Psoas muscle (tissue), 8 donors: ENCODE data around the gene COL18A1. TPM values are rescaled to one million over a fixed set of nuclear protein-coding genes. Genes with fewer than 3 reads are reported as not detected.

ENCODE experiments used
- ATAC-seq, 4 donors: fragments of 200-7000 bp; cut with Tn5 transposase; one replicate each; pipeline ENCODE4 v1.9.1; 2020; ENCODE audit warnings: moderate library complexity in 3 of 4, mild to moderate bottlenecking in 2 of 4
- DNase-seq, 2 donors: peaks; one replicate each; pipeline ENCODE4 v3.0.0-alpha.2; 2020
- H3K27ac ChIP-seq: fragments of 200-600 bp; one replicate; pipeline ENCODE4 v1.8.0; 2022
- H3K27me3 ChIP-seq, 3 donors: fragments of 200-600 bp in 1 of 3; one replicate each; pipeline versions ENCODE4 v1.6.1 to v1.8.0; 2013 to 2022; ENCODE audit warnings: low read length in 2 of 3, mild to moderate bottlenecking in 2 of 3, moderate library complexity in 1 of 3; ENCODE audit not compliant: insufficient read depth in 3 of 3
- H3K36me3 ChIP-seq, 2 donors: fragments of 200-600 bp in 1 of 2; one replicate each; pipeline versions ENCODE4 v1.6.1 to v1.8.0; 2013 to 2022; ENCODE audit warnings: low read depth in 1 of 2, mild to moderate bottlenecking in 1 of 2, moderate library complexity in 1 of 2; ENCODE audit not compliant: insufficient read depth in 1 of 2
- H3K4me1 ChIP-seq: fragments of 200-600 bp; one replicate; pipeline ENCODE4 v1.8.0; 2022
- H3K4me3 ChIP-seq: fragments of 200-600 bp; one replicate; pipeline ENCODE4 v1.8.0; 2022; ENCODE audit warnings: mild to moderate bottlenecking
- H3K9me3 ChIP-seq: fragments of 200-600 bp; one replicate; pipeline ENCODE4 v1.8.0; 2022
- WGBS, 3 donors: extraction: QIAGEN DNeasy Blood & Tissue Kit; methylation state at CpG; one replicate each; pipeline versions ENCODE4 v1.1.6 to v1.1.7; 2013; 5-methylcytosine and 5-hydroxymethylcytosine counted together
- intact Hi-C, 2 donors: fragments of 100-400 bp; cut with DNase I; formaldehyde crosslinking; loops; one replicate each; pipeline versions ENCODE4 v1.11.0 to v1.14.2; 2022
- polyA plus RNA-seq, 3 donors: library from polyadenylated mRNA; stranded (reverse); fragments of 200-250 nt; gene quantifications; one replicate each; pipeline ENCODE4 v1.2.3, GENCODE V29; 2013
- total RNA-seq, 4 donors: library from RNA; stranded (reverse); fragmentation: NEBNext Ultra II Directional in 2 of 4; extraction: Animal tissue kit (Norgen Biotek cat#: 25700) in 2 of 4; gene quantifications; one replicate each; pipeline versions ENCODE4 v1.2.1 to v1.2.4, GENCODE V29; 2021 to 2023
- TF ChIP-seq, protein P1 (sequence below): fragments of 200-600 bp; IDR thresholded peaks from one replicate; pipeline ENCODE4 v1.8.0; 2022; ENCODE audit warnings: antibody characterized with exemption
- donor health status: healthy with polysubstance abuse.
- donor health status: DM: no; HTN: no; CAD: no; lungs with moderate emphysema.
- donor health status: Bipolar disorder and iron deficiency.
- donor health status: healthy.
- donor health status: DM: yes; HTN: yes; CAD: no.
- donor health status: DM: no; HTN: no; CAD: no.
- donor health status: DM: no; HTN: no; CAD: no.
- donor health status: DM: yes; HTN: yes; CAD: no.

Gene COL18A1
- total and polyA plus RNA-seq, 7 donors, result 4.8 to 25.3 (median 12.1) TPM

DNA sequence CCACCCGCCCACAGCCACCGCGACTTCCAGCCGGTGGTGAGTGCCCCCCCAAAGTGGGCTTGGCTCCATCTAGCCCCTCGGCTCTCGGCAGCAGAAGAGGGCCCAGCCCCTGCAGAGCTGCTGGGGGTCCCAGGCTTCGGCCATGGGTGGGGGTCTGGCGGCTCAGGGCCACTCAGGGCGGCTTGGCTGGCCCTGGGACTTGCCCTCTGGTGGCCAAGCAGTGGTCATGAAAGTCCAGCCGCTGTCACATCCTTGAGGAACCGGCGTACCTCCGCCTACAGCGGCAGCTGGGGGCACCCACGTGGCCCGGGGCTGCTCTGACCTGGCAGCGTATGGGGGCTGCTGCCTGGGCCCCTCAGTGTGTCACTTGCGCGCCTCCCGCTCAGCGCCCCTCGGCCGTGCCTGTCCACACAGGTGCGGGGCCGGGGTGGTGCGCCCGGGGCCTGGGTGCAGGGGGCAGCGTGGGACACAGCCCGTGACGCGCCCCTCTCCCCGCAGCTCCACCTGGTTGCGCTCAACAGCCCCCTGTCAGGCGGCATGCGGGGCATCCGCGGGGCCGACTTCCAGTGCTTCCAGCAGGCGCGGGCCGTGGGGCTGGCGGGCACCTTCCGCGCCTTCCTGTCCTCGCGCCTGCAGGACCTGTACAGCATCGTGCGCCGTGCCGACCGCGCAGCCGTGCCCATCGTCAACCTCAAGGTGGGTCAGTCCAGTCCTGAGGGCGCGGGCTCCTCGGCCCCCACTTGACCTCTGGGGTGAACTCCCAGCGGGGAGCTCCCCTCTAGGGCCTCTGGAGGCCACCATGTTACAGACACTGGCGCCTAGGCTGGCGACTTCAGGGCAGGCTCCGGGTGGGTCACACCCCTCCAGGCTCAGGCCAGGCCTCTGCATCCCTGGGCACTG is 104.9 kb downstream of the COL18A1 start:
- Histone ChIP-seq H3K9me3 (no peaks in the 10 kb centered on the region), H3K36me3 (no peaks in the 10 kb centered on the region), H3K4me3 (no peak overlapping the region), H3K27ac (no peak overlapping the region), H3K27me3 (peaks cover 0 to 2% (median 0%) of the 10 kb centered on the region in 3 donors), H3K4me1 (no peaks in the 10 kb centered on the region)
- intact Hi-C loops, result no loop called here
- WGBS, 3 donors, result 92 to 93% (median 93%) methylated on average over 56 to 61 of the region's 61 CpGs
- TF ChIP-seq, protein P1, sequence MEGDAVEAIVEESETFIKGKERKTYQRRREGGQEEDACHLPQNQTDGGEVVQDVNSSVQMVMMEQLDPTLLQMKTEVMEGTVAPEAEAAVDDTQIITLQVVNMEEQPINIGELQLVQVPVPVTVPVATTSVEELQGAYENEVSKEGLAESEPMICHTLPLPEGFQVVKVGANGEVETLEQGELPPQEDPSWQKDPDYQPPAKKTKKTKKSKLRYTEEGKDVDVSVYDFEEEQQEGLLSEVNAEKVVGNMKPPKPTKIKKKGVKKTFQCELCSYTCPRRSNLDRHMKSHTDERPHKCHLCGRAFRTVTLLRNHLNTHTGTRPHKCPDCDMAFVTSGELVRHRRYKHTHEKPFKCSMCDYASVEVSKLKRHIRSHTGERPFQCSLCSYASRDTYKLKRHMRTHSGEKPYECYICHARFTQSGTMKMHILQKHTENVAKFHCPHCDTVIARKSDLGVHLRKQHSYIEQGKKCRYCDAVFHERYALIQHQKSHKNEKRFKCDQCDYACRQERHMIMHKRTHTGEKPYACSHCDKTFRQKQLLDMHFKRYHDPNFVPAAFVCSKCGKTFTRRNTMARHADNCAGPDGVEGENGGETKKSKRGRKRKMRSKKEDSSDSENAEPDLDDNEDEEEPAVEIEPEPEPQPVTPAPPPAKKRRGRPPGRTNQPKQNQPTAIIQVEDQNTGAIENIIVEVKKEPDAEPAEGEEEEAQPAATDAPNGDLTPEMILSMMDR, result no peak
- DNase-seq (peak; percentile 12 to 50), ATAC-seq (no peak)

DNA sequence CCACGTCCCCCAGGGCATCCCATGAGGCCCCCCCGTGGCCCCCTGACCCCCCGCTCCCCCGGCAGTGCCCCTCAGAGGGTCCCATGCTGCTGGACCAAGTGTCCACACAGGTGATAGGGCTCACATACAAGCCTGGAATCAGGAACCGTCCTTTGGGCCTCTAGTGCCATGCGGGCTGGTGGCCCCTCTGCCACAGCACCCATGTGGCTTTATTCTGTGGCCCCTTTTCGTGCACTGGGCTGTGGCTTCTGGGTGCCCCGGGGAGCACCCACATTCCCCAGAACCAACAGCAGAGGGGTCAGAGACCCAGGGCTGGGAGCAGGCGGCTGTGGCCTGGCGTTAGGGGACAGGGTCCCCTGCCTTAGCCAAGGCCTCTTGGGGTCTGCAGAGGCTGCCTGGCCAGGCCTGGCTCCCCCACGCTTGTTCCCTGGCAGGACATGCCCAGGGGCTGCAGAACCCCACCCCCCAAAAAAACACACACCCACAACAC is 105.5 kb downstream of the COL18A1 start:
- TF ChIP-seq, protein P1, result no peak
- no peak for ATAC-seq
- peak in 1 of 2 donors; percentile 20 for DNase-seq
- H3K4me1 ChIP-seq, result no peaks in the 10 kb centered on the region
- H3K4me3 ChIP-seq, result no peak overlapping the region
- no peaks in the 10 kb centered on the region for H3K36me3 ChIP-seq
- intact Hi-C loops, result no loop called here
- H3K27ac ChIP-seq, result no peak overlapping the region
- H3K9me3 ChIP-seq, result no peaks in the 10 kb centered on the region
- peaks cover 0 to 2% (median 0%) of the 10 kb centered on the region in 3 donors for H3K27me3 ChIP-seq
- 80 to 95% (median 84%) methylated on average over 9 to 11 of the region's 11 CpGs for WGBS, 3 donors

DNA sequence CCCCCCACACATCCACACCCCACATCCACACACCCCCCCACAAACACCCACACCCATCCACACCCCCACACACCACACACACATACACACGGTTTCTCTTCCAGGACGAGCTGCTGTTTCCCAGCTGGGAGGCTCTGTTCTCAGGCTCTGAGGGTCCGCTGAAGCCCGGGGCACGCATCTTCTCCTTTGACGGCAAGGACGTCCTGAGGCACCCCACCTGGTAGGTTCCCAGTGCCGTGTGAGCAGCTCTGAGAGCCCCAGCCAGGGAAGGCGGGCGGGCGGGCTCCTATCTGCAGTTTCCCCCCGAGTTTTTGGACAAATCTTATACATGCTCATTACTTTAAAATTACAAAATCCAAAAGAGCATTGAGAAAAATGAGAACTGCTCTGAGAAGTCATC is 106.0 kb downstream of the COL18A1 start:
- WGBS, 3 donors, result 83 to 89% (median 88%) methylated on average over 12 of the region's 12 CpGs

DNA sequence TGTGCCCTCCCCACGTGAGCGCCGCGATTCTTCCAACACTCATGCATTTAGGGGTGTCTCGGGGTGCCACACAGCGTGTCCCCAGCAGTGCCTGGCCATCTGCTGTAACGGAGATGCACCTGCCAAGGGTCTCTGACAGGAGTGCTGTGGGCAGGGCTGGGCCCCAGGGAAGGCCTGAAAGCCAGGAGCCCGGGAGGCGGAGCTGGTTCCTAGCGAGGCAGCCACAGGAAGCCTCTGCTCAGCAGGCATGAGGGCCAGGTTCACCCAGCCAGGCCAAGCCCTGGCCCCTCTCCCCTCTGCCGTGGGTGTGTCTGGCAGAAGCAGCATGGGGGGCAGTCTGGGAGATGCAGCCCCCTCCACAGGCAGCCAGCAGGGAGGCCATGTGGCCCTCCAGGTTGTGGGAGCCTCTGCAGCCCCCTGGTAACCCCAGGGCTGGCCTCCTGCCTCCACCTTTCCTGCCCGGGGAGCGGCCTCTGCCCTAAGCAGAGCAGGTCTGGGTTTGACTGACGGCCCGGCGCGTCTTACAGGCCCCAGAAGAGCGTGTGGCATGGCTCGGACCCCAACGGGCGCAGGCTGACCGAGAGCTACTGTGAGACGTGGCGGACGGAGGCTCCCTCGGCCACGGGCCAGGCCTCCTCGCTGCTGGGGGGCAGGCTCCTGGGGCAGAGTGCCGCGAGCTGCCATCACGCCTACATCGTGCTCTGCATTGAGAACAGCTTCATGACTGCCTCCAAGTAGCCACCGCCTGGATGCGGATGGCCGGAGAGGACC is 106.9 kb downstream of the COL18A1 start:
- Histone ChIP-seq H3K27me3 (peaks cover 0 to 2% (median 0%) of the 10 kb centered on the region in 3 donors), H3K27ac (no peak overlapping the region), H3K9me3 (no peaks in the 10 kb centered on the region), H3K36me3 (no peaks in the 10 kb centered on the region), H3K4me3 (no peak overlapping the region), H3K4me1 (no peaks in the 10 kb centered on the region)
- TF ChIP-seq, protein P1, result no peak
- intact Hi-C loops, result no loop called here
- ATAC-seq (no peak), DNase-seq (peak; percentile 8 to 42)
- 87 to 95% (median 88%) methylated on average over 34 to 35 of the region's 35 CpGs for WGBS, 3 donors

More for the DNA sequence above, 106.0 kb downstream of the COL18A1 start:
- peaks cover 0 to 2% (median 0%) of the 10 kb centered on the region in 3 donors for H3K27me3 ChIP-seq
- TF ChIP-seq, protein P1, result no peak
- no peak overlapping the region for H3K4me3 ChIP-seq
- no peak for ATAC-seq
- H3K36me3 ChIP-seq, result no peaks in the 10 kb centered on the region
- intact Hi-C loops, result no loop called here
- H3K27ac ChIP-seq, result no peak overlapping the region
- H3K4me1 ChIP-seq, result no peaks in the 10 kb centered on the region
- peak; percentile 4 to 38 for DNase-seq
- H3K9me3 ChIP-seq, result no peaks in the 10 kb centered on the region
